ENCODE measurements around the gene SRPK2. TPM values are rescaled to one million over a fixed set of nuclear protein-coding genes. Genes with fewer than 3 reads are reported as not detected.

SRPK2 gene
- total and polyA plus RNA-seq, 2 of the 8 experiments (the other 6 are each of a cell fraction or from before 2014, with no cell fraction given) = 10.0 to 47.1 TPM

- TF ChIP-seq BACH1 (IDR thresholded peaks at IDR 0.05; ENCODE audit: low read length) (no peak), CBX8 (IDR thresholded peaks at IDR 0.05; ENCODE audit: borderline replicate concordance, low read depth, low read length) (no peak), ATF2 (IDR thresholded peaks at IDR 0.05; ENCODE audit: low read length) (no peak), TAF7 (optimal IDR thresholded peaks at IDR 0.05; ENCODE audit: borderline replicate concordance, low read depth, low read length) (no peak), BRCA1 (IDR thresholded peaks at IDR 0.05; ENCODE audit: low read depth, low read length) (no peak), NANOG (IDR thresholded peaks at IDR 0.05; ENCODE audit: insufficient read depth, low read depth, low read length, poor library complexity, severe bottlenecking) (no peak)
Measured at GRCh38 chr7:105352018-105352612, 36.6 kb downstream of the SRPK2 start (continued).
